Trophoblast cell (in vitro differentiated cells and primary cell): ENCODE results near the gene CYTL1.

Source experiments
- DNase-seq, 2 donors: peaks; one replicate each; pipeline ENCODE4 v3.0.0-alpha.2; 2016
- H2AFZ ChIP-seq: 2 replicates; pipeline ENCODE4 v1.6.1; 2013; ENCODE audit warnings: low read length, moderate library complexity, mild to moderate bottlenecking; ENCODE audit not compliant: insufficient read depth, poor library complexity
- H2AK5ac ChIP-seq: 2 replicates; pipeline ENCODE4 v1.6.1; 2013; ENCODE audit warnings: mild to moderate bottlenecking, low read length
- H2BK120ac ChIP-seq: 2 replicates; pipeline ENCODE4 v1.6.1; 2013; ENCODE audit warnings: low read length, mild to moderate bottlenecking, moderate library complexity; ENCODE audit not compliant: insufficient read depth, poor library complexity
- H2BK12ac ChIP-seq: 2 replicates; pipeline ENCODE4 v1.6.1; 2013; ENCODE audit warnings: mild to moderate bottlenecking, low read length, moderate library complexity
- H2BK5ac ChIP-seq: 2 replicates; pipeline ENCODE4 v1.6.1; 2013; ENCODE audit warnings: low read length, low read depth, moderate library complexity, mild to moderate bottlenecking; ENCODE audit not compliant: poor library complexity
- H3K14ac ChIP-seq: 2 replicates; pipeline ENCODE4 v1.6.1; 2013; ENCODE audit warnings: mild to moderate bottlenecking, low read length
- H3K18ac ChIP-seq: 2 replicates; pipeline ENCODE4 v1.6.1; 2013; ENCODE audit warnings: mild to moderate bottlenecking, low read length
- H3K23ac ChIP-seq: 2 replicates; pipeline ENCODE4 v1.6.1; 2013; ENCODE audit warnings: low read length
- H3K27ac ChIP-seq: 2 replicates; pipeline ENCODE4 v1.5.1; 2013; ENCODE audit warnings: low read depth, mild to moderate bottlenecking, inconsistent platforms, low read length, moderate library complexity
- H3K27me3 ChIP-seq: 2 replicates; pipeline ENCODE4 v1.6.1; 2013; ENCODE audit warnings: inconsistent platforms, mild to moderate bottlenecking, low read length, moderate library complexity; ENCODE audit not compliant: insufficient read depth
- H3K36me3 ChIP-seq, 2 experiments: 1 replicate in 1 of 2; 2 replicates in 1 of 2; pipeline ENCODE4 v1.6.1; 2013; ENCODE audit warnings: low read length in 2 of 2, mild to moderate bottlenecking in 2 of 2, moderate library complexity in 1 of 2; ENCODE audit not compliant: insufficient read depth in 2 of 2, control insufficient read depth in 1 of 2
- H3K4ac ChIP-seq: 2 replicates; pipeline ENCODE4 v1.6.1; 2013; ENCODE audit warnings: low read depth, mild to moderate bottlenecking, low read length, moderate library complexity
- H3K4me1 ChIP-seq, 2 experiments: 1 replicate in 1 of 2; 2 replicates in 1 of 2; pipeline ENCODE4 v1.6.1; 2013; ENCODE audit warnings: low read length in 2 of 2, mild to moderate bottlenecking in 2 of 2, moderate library complexity in 1 of 2; ENCODE audit not compliant: insufficient read depth in 2 of 2, control insufficient read depth in 1 of 2
- H3K4me2 ChIP-seq: 2 replicates; pipeline ENCODE4 v1.6.1; 2013; ENCODE audit warnings: inconsistent platforms, mild to moderate bottlenecking, low read length, moderate library complexity
- H3K4me3 ChIP-seq: 2 replicates; pipeline ENCODE4 v1.5.1; 2013; ENCODE audit warnings: mild to moderate bottlenecking, low read depth, low read length, inconsistent platforms
- H3K79me1 ChIP-seq: one replicate; pipeline ENCODE4 v1.6.1; 2013; ENCODE audit warnings: low read length
- H3K79me2 ChIP-seq: 2 replicates; pipeline ENCODE4 v1.6.1; 2013; ENCODE audit warnings: low read length, mild to moderate bottlenecking; ENCODE audit not compliant: control insufficient read depth, insufficient read depth, poor library complexity
- H3K9ac ChIP-seq: 2 replicates; pipeline ENCODE4 v1.6.1; 2013; ENCODE audit warnings: mild to moderate bottlenecking, low read length
- H3K9me3 ChIP-seq: 2 replicates; pipeline ENCODE4 v1.6.1; 2013; ENCODE audit warnings: low read depth, mild to moderate bottlenecking, control low read depth, inconsistent platforms, low read length; ENCODE audit not compliant: insufficient read depth
- H4K12ac ChIP-seq: 2 replicates; pipeline ENCODE4 v1.6.1; 2013; ENCODE audit warnings: low read depth, mild to moderate bottlenecking, low read length, moderate library complexity
- H4K8ac ChIP-seq: 2 replicates; pipeline ENCODE4 v1.6.1; 2013; ENCODE audit warnings: low read depth, mild to moderate bottlenecking, low read length, moderate library complexity
- H4K91ac ChIP-seq: one replicate; pipeline ENCODE4 v1.6.1; 2013; ENCODE audit warnings: low read depth, mild to moderate bottlenecking, low read length, moderate library complexity
- WGBS: extraction: QIAGEN DNeasy Blood & Tissue Kit; methylation state at CpG from one replicate; pipeline ENCODE4 v1.1.7; 2013; ENCODE audit warnings: missing lambda C conversion rate; ENCODE audit not compliant: insufficient read length, insufficient coverage; ENCODE audit errors: extremely low coverage; 5-methylcytosine and 5-hydroxymethylcytosine counted together

Gene CYTL1

GRCh38 chr4:5029447-5029846 is 10.2 kb upstream of the CYTL1 start:
- no peak overlapping the region for H3K4me3 ChIP-seq
- H3K18ac ChIP-seq, result no peak overlapping the region
- no peak overlapping the region for H2BK120ac ChIP-seq
- H3K4me1 ChIP-seq, result peaks cover 3 to 5% of the 10 kb centered on the region in 2 experiments
- H3K14ac ChIP-seq, result no peak overlapping the region
- H3K79me2 ChIP-seq, result no peaks in the 10 kb centered on the region
- no peak overlapping the region for H2BK12ac ChIP-seq
- H3K36me3 ChIP-seq, result no peaks in the 10 kb centered on the region
- no peak overlapping the region for H3K9ac ChIP-seq
- no peaks in the 10 kb centered on the region for H3K27me3 ChIP-seq
- no peak for DNase-seq
- no peaks in the 10 kb centered on the region for H3K79me1 ChIP-seq
- H3K23ac ChIP-seq, result no peak overlapping the region
- H2BK5ac ChIP-seq, result no peak overlapping the region
- H4K91ac ChIP-seq, result no peak overlapping the region
- H3K27ac ChIP-seq, result no peak overlapping the region
- no peak overlapping the region for H4K12ac ChIP-seq
- H2AFZ ChIP-seq, result no peak overlapping the region
- H4K8ac ChIP-seq, result no peak overlapping the region
- H3K9me3 ChIP-seq, result no peaks in the 10 kb centered on the region
- no peak overlapping the region for H2AK5ac ChIP-seq
- no peak overlapping the region for H3K4ac ChIP-seq
- no CpG with 5 or more reads among the region's 8 CpGs for WGBS
- H3K4me2 ChIP-seq, result no peak overlapping the region

DNA sequence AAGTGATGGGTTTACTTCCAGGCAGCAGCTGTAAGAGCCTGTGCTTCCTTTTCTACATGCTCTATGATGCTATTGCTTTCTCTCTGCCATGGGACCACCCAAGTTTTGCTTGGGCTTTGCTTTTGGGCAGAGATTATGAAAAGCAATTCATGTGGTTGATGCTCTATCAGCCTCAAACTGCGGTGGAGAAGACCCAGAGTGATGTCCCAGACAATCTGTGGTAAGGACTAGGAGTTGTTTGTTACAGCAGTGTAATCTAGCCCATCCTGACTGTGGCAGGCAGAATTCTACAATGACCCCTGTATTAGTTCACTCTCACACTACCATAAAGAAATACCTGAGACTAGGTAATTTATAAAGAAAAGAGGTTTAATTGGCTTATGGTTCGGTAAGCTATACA is 9.2 kb upstream of the CYTL1 start:
- Histone ChIP-seq H2BK12ac (no peak overlapping the region), H3K9me3 (no peaks in the 10 kb centered on the region), H3K79me1 (no peaks in the 10 kb centered on the region), H3K4me2 (no peak overlapping the region), H2AFZ (no peak overlapping the region), H2AK5ac (no peak overlapping the region), H4K8ac (no peak overlapping the region), H3K9ac (no peak overlapping the region), H4K91ac (no peak overlapping the region), H3K23ac (no peak overlapping the region), H3K4ac (no peak overlapping the region), H3K79me2 (no peaks in the 10 kb centered on the region), H3K14ac (no peak overlapping the region), H2BK5ac (no peak overlapping the region), H3K18ac (no peak overlapping the region), H3K4me3 (no peak overlapping the region), H3K4me1 (peaks cover 3 to 4% of the 10 kb centered on the region in 2 experiments), H3K27me3 (no peaks in the 10 kb centered on the region), H2BK120ac (no peak overlapping the region), H3K36me3 (no peaks in the 10 kb centered on the region), H3K27ac (no peak overlapping the region), H4K12ac (no peak overlapping the region)
- DNase-seq, result no peak
- WGBS, result no CpG with 5 or more reads among the region's 2 CpGs

DNA sequence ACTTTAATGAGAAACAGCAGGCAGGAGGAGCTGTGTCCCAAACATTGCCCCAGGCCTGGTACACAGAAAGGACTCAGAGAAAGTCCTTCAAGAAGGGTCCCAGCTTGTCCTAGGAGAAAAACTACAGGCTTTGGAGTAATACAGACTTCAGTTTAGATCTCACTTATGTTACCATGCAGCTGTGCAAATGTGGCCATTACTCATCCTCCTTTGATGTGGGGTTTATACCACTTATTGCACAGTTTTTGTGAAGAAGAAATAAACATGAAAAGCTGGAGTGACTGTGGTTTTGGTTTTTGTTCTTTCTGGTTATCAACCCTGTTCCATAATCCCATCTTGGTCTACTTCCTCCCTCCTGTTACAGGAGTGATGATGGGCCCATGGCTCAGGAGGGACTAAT is 8.1 kb upstream of the CYTL1 start:
- Histone ChIP-seq H2AK5ac (no peak overlapping the region), H3K14ac (no peak overlapping the region)

GRCh38 chr4:5026371-5026770 is 7.1 kb upstream of the CYTL1 start:
- H3K4ac ChIP-seq, result no peak overlapping the region
- no peak overlapping the region for H2AFZ ChIP-seq
- H3K79me2 ChIP-seq, result no peaks in the 10 kb centered on the region
- no peaks in the 10 kb centered on the region for H3K27me3 ChIP-seq
- no peak for DNase-seq
- H4K8ac ChIP-seq, result no peak overlapping the region
- no peak overlapping the region for H4K12ac ChIP-seq
- no peak overlapping the region for H2BK120ac ChIP-seq
- H3K14ac ChIP-seq, result no peak overlapping the region
- H3K9me3 ChIP-seq, result peaks cover 5% of the 10 kb centered on the region
- no peak overlapping the region for H3K18ac ChIP-seq
- H3K4me3 ChIP-seq, result no peak overlapping the region
- no peaks in the 10 kb centered on the region for H3K79me1 ChIP-seq
- H3K4me1 ChIP-seq, result no peaks in the 10 kb centered on the region
- no peak overlapping the region for H3K9ac ChIP-seq
- H3K23ac ChIP-seq, result no peak overlapping the region
- H3K4me2 ChIP-seq, result no peak overlapping the region
- WGBS, result no CpG with 5 or more reads among the region's 3 CpGs
- no peak overlapping the region for H2BK12ac ChIP-seq
- no peak overlapping the region for H4K91ac ChIP-seq
- H3K36me3 ChIP-seq, result no peaks in the 10 kb centered on the region
- H2BK5ac ChIP-seq, result no peak overlapping the region
- H2AK5ac ChIP-seq, result no peak overlapping the region
- H3K27ac ChIP-seq, result no peak overlapping the region

More for the DNA sequence above, 8.1 kb upstream of the CYTL1 start:
- no peak overlapping the region for H2BK120ac ChIP-seq
- H3K36me3 ChIP-seq, result no peaks in the 10 kb centered on the region
- no peak overlapping the region for H3K9ac ChIP-seq
- H3K27me3 ChIP-seq, result no peaks in the 10 kb centered on the region
- H4K12ac ChIP-seq, result no peak overlapping the region
- no peak overlapping the region for H3K27ac ChIP-seq
- no peak overlapping the region for H3K4me3 ChIP-seq
- no peak overlapping the region for H4K8ac ChIP-seq
- no peak overlapping the region for H2BK5ac ChIP-seq
- no peak overlapping the region for H3K23ac ChIP-seq
- H4K91ac ChIP-seq, result no peak overlapping the region
- no peak overlapping the region for H3K4me2 ChIP-seq
- no peaks in the 10 kb centered on the region for H3K4me1 ChIP-seq
- H2BK12ac ChIP-seq, result no peak overlapping the region
- no peaks in the 10 kb centered on the region for H3K79me1 ChIP-seq
- peaks cover 2% of the 10 kb centered on the region for H3K9me3 ChIP-seq
- no peak overlapping the region for H2AFZ ChIP-seq
- H3K79me2 ChIP-seq, result no peaks in the 10 kb centered on the region
- H3K4ac ChIP-seq, result no peak overlapping the region
- H3K18ac ChIP-seq, result no peak overlapping the region
- no peak for DNase-seq
